Colon (tissue), 2 donors: ENCODE measurements around the gene OR52K1.
"Not testable (repeated sequence)": the region's sequence is repeated elsewhere in the genome, so short reads cannot be mapped to it uniquely, and the experiment has no call there.

Experiments
- FAIRE-seq: peaks from 2 replicates; lab custom pipeline; 2012; peaks lifted over from hg19 to GRCh38; lab: Jason Lieb, UNC
- donor health status: control.
- donor health status: control.

The OR52K1 gene

DNA sequence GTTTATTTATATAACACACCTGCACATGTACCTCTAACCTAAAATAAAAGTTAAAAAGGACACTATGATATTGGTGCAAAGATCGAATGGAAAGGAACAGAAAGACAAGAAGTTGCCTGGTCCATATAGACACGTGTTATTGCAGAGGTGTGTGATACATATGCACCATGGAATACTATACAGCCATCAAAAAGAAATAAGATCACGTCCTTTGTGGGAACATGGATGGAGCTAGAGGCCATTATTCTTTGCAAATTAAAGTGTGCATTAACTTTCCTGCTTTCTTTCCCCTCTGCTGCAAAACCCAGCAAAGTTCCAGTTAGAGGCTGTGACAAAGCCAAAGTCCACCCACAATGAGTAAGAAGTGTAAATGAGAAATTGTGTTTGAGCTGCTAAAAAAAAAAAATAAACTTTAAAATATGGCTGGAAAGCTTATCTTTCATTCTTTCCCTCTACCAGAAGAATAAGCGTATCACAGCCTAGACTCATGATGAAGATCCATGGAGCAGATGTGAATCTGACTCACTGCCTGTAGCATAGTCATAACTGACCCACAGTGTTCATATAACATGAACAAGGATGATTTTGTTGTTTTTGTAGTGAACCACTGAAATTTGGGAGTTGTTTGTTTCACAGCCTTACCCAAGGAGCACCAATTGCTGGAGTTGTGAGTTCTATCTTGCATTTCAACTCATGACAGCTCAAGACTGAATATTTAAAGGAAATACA, 9.6 kb downstream of the OR52K1 start:
- no peak for FAIRE-seq

DNA sequence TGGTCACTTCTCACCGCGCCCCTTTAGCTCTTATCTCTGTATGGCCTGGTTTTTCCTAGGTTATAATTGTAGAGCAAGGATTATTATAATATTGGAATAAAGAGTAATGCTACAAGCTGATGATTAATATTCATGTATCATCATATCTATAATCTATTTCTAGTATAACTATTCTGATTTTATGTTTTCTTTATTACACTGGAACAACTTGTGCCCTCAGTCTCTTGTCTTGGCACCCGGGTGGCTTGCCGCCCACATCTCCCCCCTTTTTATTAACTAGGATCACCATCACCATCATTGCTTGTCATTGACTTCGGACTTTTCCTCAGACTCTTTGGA, 11.0 kb downstream of the OR52K1 start:
- FAIRE-seq = no peak

DNA sequence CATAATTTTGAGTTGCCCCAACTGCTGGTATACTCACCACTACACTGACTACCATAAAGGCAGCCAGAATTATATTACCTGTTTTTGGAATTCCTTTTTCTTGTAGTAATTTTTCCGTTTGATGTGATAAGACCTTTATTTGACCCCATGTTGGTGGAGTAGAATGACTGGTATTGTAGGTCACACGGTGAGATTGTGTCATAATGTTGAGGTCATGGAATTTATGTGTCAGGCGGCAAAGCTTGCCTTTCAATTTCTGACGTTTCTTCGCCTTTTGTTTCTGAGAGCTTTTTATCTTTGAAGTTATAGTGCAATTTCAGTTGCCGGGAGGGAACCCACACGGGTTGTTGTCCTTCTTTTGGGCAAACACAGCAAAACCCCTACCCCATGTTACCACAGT, 13.0 kb downstream of the OR52K1 start:
- FAIRE-seq = no peak

DNA sequence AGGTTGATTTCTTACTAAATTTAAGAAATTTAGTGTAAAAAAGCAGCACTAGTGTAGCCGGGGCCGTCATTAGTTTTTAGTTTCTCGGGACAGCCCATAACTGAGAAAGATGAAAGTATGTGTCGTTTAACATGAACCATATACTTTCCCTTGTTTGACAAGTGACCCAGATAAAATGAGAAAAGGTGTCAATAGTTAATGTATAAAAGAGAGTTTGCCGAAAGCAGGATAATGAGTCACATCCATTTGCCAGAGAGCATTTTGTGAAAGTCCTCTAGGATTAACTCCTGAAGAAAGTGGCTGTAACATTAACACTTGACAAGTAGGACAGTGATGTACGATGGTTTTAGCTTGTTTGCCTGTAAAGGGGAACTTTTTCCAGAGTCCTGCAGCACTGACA, 13.5 kb downstream of the OR52K1 start:
- FAIRE-seq = no peak

DNA sequence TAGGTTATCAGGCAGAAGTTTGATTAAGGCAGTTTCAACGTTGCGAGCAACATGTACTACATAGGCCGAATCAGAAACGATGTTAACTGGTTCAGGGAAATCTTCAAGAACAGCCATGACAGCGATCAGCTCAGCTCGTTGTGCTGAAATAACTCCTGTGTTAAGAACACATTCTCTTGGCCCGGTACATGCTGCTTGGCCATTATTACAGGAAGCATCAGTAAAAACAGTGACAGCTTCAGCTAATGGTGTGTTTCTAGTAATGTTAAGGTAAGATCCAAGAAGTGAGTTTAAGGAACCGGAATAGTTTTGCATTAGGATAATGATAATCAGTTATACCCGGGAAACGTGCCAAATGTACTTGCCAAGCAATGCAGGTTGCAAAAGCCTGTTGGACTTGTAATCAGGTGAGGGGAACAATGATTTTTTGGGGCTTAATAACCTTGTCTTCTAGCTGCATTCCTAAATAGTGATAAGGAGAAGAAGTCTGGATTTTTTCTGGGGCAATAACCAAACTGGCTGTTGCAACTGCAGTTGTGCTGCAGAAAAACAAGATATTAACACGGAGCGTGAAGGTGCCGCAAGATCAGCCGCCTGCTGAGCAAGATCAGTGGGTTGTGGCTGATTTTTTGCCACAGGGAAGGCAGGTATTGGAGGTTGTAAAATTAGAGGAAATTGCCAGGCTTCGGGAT, 14.3 kb downstream of the OR52K1 start:
- no peak for FAIRE-seq

DNA sequence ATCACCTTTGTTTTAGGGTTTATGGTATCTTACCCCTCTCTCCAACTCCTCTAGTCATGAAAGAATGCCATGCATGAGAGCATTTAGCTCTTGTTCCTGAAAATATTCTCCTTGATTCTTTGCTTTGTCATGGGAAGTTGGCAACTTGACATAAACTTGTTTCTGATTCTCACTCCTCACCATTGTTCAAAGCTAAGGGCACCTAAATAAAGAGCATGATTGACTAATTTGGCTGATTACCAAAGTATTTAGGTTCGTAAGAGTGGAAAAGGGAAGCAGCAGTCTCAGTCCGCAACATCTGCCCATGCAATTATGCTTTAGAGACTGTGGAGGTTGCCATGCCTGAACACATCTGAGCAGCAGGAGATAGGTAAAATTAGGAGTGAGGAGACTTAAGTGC, 26.4 kb downstream of the OR52K1 start:
- FAIRE-seq = no peak

DNA sequence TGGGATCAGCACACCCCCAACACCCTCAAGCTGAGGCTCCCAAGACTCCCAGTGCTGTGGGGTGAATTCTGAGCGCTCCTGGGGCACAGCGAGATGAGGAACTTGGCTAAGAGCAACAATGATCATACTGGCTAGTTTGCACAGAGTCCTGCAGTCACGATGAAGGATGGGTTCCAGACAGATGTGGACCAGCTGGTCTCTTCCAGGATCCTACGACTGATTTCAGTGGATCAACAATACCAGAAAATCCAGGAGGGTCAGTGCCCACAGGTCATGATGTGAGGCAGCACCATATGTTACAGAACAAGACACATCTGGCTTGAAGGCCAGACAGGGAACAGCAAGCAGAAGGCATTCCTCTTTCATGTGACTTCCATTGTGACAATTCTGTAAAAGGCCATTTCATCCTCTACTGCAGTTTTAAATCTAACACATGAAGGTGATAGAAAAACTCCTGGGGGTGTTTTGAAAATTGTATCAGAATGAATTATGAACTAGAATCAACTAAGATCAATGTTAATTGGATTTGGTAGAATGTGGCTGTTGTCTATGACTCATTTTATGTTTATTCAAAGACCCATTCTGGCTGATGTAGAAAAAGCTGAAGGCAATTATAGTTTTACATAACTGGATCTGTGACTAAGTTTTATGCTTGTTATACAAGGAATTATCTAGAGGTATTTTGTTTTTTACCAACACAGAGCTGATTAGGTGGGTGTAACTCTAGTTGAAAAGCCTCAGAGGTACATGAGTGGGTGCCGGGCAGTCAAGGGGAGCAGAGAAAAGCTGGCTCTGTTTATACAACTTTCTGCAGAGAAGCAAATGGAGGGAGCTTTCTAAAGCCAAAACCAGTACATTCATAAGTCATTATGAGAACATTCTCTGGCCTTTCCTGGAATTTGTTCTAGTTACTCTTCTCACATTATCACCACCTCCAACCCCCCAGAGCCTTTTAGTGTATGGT, 29.1 kb downstream of the OR52K1 start:
- no peak for FAIRE-seq

DNA sequence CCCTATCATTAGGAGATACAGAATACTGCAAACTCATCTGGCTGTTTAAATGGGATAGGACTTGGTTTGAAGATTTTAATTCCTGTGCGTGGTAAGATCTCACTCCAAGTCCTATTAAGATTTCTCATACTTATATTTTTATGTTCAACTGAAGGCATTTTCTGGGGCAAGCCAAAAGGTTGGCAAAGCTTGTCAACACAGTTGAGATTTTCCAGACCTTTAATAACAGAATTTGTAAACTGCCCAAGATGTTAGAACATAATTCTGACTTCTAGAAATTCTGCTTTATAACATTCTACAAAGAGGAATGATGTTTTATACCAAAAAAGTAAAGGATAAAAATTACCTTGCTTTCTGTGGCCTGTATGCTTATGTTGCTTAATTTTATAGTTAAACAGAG, 31.8 kb downstream of the OR52K1 start:
- no peak for FAIRE-seq

DNA sequence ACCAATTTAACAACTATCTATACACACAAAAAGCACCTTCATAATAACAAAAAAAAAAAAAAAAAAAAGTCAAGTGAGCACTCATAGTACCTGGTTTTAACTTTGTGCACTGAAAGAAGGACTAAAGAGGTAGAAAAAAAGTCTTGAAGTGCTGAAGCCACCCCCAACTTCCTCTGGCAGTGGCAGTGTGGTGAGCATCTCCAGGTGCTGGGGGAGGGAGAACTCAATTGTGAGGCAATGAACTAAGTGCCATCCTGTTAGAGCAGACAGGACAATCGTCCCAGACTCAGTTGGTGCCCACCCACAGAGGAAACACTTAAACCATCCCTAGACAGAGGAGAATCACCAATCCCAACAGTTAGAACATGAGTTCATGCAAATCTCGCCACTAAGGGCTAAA, 39.9 kb downstream of the OR52K1 start:
- no peak for FAIRE-seq

DNA sequence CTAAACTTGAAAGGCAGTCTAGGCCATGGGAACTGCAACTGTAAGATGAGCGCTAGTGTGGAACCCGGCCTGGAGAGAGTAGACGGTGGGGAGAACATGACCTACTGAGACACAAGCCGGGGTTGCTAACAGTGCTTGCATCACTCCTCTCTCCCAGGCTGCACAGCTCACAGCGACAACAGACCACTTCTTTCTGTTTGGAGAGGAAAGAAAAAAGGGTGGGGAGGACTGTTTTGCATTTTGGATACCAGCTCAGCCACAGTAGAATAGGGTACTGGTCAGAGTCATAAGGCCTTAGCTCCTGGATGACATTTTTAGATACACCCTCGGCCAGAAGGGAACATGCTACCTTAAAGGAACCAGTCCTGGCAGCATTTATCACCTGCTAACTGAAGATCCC, 40.3 kb downstream of the OR52K1 start:
- FAIRE-seq = no peak

DNA sequence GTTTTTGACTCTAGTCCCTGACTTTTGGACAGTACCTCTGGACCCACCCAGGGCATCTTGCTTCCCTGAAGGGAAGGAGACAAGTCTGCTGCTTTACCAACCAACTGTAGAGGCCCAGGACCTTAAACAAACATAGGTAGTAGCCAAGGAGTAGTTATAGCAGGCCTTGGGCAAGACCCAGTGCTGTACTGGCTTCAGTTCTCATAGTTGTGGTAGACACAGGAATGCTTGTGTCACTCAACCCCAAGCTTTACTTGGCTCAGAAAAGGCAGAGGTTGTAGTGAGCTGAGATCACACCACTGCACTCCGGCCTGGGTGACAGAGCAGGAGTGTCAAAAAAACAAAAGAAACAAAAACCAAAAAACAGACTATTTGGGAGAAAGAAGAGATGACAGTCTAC, 41.2 kb downstream of the OR52K1 start:
- FAIRE-seq = no peak

DNA sequence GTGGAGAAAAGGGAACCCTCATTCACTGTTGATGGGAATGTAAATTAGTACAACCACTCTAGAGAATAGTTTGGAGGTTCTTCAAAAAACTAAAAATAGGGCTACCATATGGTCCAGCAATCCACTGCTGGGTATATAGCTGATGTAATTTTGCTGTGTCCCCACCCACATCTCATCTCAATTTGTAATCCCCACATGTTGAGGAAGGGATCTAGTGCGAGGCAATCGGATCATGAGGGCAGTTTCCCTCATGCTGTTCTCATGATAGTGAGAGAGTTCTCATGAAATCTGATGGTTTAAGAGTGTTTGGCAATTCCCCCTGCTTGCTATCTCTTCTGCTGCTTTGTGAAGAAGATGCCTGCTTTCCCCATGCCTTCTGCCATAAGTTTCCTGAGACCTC, 45.5 kb downstream of the OR52K1 start:
- FAIRE-seq = no peak

DNA sequence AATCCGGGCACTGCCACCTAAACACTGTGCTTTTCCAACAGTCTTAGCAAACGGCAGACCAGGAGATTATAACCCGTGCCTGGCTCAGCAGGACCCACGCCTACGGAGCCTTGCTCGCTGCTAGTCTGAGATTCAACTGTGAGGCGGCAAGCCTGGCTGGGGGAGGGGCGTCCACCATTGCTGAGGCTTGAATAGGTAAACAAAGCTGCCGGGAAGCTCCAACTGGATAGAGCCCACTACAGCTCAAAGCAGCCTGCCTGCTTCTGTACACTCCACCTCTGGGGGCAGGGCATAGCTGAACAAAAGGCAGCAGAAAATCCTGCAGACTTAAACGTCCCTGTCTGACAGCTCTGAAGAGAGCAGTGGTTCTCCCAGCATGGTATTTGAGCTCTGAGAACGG, 49.2 kb downstream of the OR52K1 start:
- FAIRE-seq = not testable (repeated sequence)

DNA sequence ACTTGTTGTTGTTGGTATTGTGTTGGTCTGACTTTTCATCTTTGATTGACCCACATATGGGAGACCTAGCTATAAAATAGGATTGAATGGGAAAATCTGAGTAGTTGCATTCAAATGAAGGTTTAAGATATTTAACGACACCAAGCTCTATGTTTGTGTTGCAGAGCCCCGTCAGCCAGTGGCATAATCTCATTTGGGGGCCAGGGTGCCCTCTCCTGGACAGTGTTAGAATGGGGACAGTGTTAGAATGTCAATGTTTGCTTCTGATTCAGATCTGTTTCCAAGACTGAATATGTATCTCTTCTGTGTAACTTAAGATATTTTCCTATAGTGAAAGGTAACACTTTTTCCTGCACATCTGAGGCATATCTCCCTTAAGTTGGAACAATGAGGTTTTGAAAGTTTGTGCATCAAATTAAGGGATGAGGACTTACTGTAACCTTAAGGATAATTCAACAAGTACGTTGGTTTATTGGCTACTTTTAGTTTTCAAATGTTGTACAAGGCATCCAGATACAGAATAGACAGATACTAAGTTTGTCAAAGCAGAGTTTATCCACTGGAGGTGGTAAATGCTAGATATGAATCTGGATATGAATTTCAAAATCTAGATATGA, 57.3 kb downstream of the OR52K1 start:
- no peak for FAIRE-seq

DNA sequence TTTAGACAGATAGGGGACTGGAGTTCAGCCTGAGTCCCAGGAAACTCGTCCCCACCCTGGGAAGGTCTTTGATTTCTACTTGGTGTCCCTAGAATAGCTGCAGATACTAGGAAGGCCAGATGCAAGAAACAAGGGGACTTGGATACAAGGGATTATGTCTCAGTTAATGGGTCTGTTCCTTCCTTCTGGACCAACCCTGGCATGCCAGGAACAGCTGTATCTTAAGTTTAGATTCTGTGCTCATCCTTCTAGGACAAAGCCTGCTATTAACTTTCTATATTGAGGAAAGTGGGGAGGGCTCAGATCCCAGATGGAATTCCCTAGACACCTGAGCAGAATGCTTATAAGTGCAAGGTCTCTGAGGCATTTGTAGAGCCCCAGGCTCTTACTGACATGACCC, 58.6 kb downstream of the OR52K1 start:
- FAIRE-seq = no peak
